ENCODE results near the gene GRM7. TPM values are rescaled to one million over a fixed set of nuclear protein-coding genes. Genes with fewer than 3 reads are reported as not detected.

Gene GRM7
- polyA plus RNA-seq, 1 experiment: not detected

DNA sequence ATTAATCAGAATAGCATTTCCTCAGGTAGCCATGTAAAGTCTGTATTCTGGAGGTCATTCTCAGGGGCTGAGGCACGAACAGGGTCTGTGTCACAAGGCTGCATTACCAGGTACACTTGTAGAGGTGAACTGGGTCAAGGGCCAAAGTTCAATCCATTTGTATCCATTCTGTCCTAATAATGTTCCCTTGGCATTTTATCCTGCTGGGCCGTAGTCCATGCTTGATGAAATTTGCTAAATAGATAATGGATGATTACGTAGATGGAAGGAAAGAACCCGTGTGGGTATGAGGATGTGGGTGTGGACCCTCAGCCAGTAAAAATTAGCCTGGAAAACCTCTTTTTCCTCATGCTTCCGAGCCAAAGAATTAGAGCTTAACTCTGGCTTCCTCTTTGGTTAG is 785.9 kb downstream of the GRM7 start:
- CTCF ChIA-PET: no interaction called here
- peaks cover 18% of the 10 kb centered on the region for H3K9me3 ChIP-seq (ENCODE audit: control insufficient read depth, insufficient read depth, low read length)
- H3K27ac ChIP-seq (ENCODE audit: low read depth, low read length): no peak overlapping the region
- H3K27me3 ChIP-seq (ENCODE audit: control insufficient read depth, insufficient read depth, low read length): no peaks in the 10 kb centered on the region
- POLR2A ChIA-PET: no interaction called here
- no peak overlapping the region for H3K4me3 ChIP-seq (ENCODE audit: low read depth, low read length)
- no peak for DNase-seq (ENCODE audit: low read depth, low spot score)
- TF ChIP-seq, protein P1, sequence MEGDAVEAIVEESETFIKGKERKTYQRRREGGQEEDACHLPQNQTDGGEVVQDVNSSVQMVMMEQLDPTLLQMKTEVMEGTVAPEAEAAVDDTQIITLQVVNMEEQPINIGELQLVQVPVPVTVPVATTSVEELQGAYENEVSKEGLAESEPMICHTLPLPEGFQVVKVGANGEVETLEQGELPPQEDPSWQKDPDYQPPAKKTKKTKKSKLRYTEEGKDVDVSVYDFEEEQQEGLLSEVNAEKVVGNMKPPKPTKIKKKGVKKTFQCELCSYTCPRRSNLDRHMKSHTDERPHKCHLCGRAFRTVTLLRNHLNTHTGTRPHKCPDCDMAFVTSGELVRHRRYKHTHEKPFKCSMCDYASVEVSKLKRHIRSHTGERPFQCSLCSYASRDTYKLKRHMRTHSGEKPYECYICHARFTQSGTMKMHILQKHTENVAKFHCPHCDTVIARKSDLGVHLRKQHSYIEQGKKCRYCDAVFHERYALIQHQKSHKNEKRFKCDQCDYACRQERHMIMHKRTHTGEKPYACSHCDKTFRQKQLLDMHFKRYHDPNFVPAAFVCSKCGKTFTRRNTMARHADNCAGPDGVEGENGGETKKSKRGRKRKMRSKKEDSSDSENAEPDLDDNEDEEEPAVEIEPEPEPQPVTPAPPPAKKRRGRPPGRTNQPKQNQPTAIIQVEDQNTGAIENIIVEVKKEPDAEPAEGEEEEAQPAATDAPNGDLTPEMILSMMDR (IDR thresholded peaks at IDR 0.05; ENCODE audit: low read depth, low read length): no peak

DNA sequence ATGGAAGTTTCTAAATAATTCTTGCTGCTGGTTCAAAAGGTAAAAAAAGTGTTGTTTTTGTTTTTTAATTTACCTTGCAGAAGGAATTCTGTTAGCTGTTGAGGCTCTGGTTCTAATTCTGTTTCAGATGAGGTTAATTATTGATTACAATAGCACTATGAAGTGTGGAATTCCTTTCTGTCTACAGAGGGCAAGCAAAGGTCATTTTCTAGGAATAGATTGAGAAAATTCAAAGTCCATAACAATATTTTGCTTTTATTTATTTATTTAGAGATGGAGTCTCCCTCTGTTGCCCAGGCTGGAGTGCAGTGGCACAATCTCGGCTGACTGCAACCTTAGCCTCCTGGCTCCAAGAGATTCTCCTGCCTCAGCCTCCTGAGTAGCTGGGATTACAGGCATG is 789.6 kb downstream of the GRM7 start:
- H3K27me3 ChIP-seq (ENCODE audit: control insufficient read depth, insufficient read depth, low read length): no peaks in the 10 kb centered on the region
- H3K9me3 ChIP-seq (ENCODE audit: control insufficient read depth, insufficient read depth, low read length): peaks cover 14% of the 10 kb centered on the region
- POLR2A ChIA-PET: no interaction called here
- TF ChIP-seq, protein P1 (IDR thresholded peaks at IDR 0.05; ENCODE audit: low read depth, low read length): no peak
- CTCF ChIA-PET: no interaction called here
- no peak for DNase-seq (ENCODE audit: low read depth, low spot score)
- no peak overlapping the region for H3K27ac ChIP-seq (ENCODE audit: low read depth, low read length)
- no peak overlapping the region for H3K4me3 ChIP-seq (ENCODE audit: low read depth, low read length)

- Histone ChIP-seq H3K27ac (ENCODE audit: low read depth, low read length) (no peak overlapping the region), H3K9me3 (ENCODE audit: control insufficient read depth, insufficient read depth, low read length) (peaks cover 14% of the 10 kb centered on the region), H3K4me3 (ENCODE audit: low read depth, low read length) (no peak overlapping the region), H3K27me3 (ENCODE audit: control insufficient read depth, insufficient read depth, low read length) (no peaks in the 10 kb centered on the region)
- POLR2A ChIA-PET: no interaction called here
- no peak for DNase-seq (ENCODE audit: low read depth, low spot score)
- CTCF ChIA-PET: no interaction called here
- TF ChIP-seq, protein P1 (IDR thresholded peaks at IDR 0.05; ENCODE audit: low read depth, low read length): no peak
These were observed 790.4 kb downstream of the GRM7 start for GRCh38 chr3:7651274-7651673.

GRCh38 chr3:7657214-7658112 is 796.5 kb downstream of the GRM7 start:
- ChIA-PET POLR2A (no interaction called here), CTCF (no interaction called here)
- no peak overlapping the region for H3K27ac ChIP-seq (ENCODE audit: low read depth, low read length)
- TF ChIP-seq, protein P1 (IDR thresholded peaks at IDR 0.05; ENCODE audit: low read depth, low read length): no peak
- DNase-seq (ENCODE audit: low read depth, low spot score): no peak
- no peaks in the 10 kb centered on the region; the same call in none of the 2 replicates for H3K9me3 ChIP-seq (ENCODE audit: control insufficient read depth, insufficient read depth, low read length)
- H3K27me3 ChIP-seq (ENCODE audit: control insufficient read depth, insufficient read depth, low read length): no peaks in the 10 kb centered on the region
- no peak overlapping the region for H3K4me3 ChIP-seq (ENCODE audit: low read depth, low read length)

- peaks cover 3% of the 10 kb centered on the region for H3K9me3 ChIP-seq (ENCODE audit: control insufficient read depth, insufficient read depth, low read length)
- TF ChIP-seq, protein P1 (IDR thresholded peaks at IDR 0.05; ENCODE audit: low read depth, low read length): no peak
- ChIA-PET POLR2A (no interaction called here), CTCF (no interaction called here)
- H3K27me3 ChIP-seq (ENCODE audit: control insufficient read depth, insufficient read depth, low read length): no peaks in the 10 kb centered on the region
- no peak overlapping the region for H3K27ac ChIP-seq (ENCODE audit: low read depth, low read length)
- no peak overlapping the region for H3K4me3 ChIP-seq (ENCODE audit: low read depth, low read length)
- DNase-seq (ENCODE audit: low read depth, low spot score): no peak
These were observed 797.4 kb downstream of the GRM7 start for GRCh38 chr3:7658294-7658693.

Measured in AG04450 (cell line).